HG02610 (cell line): Measurements from ENCODE around the gene TTC34.
A peak's percentile ranks its signal among the peaks of the same experiment; 100 is the strongest.

ENCODE experiments used
- ATAC-seq: cut with Tn5 transposase; IDR thresholded peaks from one replicate; pipeline ENCODE4 v1.9.1; 2021; ENCODE audit warnings: mild to moderate bottlenecking, moderate library complexity; ENCODE audit not compliant: unreplicated experiment

Gene TTC34

DNA sequence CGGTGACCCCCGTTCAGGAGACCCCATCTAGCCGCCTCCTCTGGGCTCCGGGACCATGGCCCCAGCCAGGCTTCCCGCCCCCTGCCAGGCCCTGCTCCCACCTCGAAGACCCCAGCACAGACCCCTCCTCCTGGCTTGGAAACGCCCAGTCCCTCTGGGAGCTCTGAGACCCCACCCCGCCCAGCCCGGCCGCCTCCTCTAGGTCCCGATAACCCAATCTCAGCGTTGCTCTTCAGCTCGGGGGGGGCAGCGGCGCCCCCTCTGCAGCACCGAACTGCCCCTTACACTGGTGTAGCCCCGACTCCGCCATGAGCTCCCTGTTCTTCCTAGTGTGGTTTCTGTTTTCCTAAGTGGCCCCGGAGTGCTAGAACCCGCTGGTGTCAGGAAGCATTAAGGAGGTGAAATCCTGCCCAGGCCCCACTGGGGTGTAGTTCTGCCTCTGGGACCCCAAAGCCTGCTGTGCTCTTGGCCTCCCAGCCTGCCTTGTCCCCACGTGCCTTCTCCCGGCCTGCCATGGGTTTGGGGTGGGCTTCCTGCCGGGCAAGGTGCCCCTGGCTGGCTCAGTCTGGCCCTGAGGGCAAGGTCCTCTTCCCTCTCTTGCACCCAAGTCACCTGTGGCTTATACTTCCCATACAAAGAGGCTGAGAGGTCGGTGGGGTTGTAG lies 157.9 kb downstream of the TTC34 start:
- ATAC-seq = no peak

DNA sequence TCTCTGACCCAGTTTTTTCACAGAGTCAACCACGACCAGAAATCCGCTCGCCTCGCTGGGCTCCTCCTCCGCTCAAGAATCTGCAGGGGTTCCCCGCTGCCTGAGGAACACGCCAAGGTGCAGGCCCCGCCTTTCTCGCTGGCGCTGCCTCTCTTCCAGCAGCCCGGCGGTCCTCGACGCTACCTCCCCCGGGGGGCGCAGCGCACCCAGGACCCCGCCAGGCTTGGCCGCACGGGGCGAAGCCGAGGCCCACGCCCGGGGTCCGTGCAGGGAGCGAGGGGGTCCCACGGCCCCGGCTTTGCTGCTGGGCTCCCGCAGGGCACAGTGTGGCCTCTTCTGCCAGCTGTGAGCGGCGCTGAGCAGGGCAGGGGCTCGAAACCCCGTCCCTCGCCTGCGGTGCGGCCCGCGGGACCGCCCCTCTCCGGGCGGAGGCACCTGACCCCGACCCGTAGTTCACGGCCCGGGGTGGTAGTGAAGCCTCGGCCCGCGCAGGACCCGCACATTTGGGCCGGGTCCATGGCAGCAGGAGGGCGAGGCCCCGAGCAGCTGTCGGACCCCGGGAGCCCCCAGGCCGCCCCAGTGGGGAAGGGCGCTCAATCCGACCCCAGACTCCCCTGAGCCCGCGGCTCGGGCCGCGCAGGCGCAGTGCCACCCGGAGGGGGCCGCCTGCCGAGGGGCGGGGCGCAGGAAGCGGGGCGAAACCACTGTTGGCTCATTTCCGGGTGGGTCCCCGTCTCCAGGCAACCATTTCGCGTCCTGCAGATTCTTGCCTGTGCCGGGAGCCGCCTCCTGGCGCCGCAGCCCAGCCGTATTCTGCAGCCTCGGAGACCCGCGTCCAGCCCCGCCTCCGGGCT lies 158.7 kb downstream of the TTC34 start:
- peak; percentile 74 for ATAC-seq

- no peak for ATAC-seq
These were observed 159.3 kb downstream of the TTC34 start for GRCh38 chr1:2642131-2642559.

DNA sequence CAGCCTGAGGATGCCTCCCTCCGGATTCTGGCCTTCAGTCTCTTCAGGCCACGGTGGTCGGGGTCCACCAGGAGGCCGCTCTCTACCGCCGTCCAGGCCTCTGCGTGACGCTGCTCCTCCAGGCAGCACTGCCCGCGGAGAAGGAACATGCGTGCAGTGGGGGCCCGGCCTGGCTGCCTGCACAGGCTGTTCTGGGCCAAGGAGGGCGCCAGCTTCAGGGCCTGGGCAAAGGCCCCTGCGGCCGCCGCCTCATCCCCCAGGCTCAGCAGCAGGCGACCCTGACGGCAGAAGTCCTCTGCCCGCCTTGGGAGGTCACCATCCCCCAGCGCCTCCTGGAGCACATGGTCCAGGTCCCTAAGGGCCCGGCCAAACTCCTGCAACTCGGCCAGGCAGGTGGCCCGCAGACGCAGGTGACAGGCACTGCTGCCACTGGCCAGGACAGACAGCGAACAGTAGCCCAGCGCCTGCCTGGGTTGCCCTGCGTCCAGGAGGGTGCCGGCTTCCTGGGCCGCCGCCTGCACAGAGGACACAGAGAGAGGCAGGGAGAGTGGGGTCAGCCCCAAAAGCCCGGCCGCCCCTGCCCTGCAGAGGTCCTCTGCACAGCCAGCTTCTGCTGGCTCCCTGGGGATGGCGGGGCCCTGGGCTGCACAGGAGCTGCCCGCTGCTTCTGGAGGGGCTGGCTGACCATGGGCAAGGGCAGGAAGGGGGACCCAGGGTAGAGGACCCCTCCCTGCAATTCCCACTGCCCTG lies 159.9 kb downstream of the TTC34 start:
- ATAC-seq = no peak

DNA sequence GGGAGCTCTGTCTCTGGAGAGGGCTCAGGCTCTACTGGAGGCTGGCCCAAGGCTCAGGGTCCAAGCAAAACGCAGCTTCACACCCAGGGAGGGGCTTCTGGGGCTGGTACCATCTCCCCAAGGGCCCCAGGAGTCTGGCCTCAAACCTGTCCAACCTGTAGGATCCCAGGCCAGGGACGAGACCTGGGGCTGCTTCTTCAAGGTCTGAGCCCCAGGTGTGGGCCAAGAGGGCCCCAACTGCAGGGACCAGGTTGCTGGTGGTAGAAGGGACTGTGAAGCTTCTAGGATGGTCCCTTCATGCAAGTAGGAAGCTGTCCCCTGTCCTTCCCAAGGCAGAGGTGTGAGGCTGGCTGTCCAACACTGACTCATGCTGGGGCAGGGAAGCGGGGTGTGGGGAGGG lies 160.9 kb downstream of the TTC34 start:
- no peak for ATAC-seq

DNA sequence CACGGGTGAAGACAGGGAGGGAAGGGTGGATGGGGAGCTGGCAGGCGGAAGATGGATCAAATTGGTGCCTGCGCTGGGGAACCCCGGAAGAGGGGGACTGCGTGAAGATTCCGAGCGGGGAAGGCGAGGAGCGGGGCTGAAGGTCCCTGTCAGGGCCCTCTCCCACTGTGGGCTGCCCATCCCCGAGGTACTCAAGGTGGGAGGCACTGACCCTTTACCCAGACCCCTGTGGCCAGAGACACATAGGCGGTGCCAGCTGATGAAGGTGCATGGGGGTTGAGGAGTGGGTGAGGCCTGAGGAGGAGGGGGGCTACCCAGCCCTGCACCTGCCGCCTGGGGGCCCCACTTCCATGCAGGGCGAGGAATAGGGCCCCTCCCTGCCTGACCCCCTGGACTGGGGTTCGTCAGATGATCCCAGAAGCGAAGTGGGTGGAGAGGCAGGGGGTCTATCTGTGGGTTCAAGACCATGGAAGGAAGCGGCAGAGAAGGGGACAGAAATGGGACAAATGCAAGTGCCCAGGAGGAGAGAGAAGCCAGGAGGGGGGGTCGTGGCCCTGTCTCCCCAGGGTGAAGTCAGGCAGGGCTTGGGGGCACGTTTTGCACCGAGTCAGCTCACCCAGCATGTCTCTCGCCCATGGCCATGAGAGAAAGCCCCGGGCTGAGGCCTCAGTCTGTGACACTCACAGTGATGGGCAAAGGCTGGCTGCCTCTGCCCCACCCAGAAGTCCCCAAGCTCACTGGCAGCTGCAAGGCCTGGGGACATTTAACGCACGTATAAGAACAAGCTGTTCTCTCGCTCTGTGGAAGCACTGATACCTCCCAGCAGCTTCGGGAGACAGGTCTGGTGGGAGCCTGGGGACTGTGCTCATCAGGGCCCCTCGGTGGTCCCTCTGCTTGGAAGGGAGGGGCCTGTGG lies 161.6 kb downstream of the TTC34 start:
- no peak for ATAC-seq

DNA sequence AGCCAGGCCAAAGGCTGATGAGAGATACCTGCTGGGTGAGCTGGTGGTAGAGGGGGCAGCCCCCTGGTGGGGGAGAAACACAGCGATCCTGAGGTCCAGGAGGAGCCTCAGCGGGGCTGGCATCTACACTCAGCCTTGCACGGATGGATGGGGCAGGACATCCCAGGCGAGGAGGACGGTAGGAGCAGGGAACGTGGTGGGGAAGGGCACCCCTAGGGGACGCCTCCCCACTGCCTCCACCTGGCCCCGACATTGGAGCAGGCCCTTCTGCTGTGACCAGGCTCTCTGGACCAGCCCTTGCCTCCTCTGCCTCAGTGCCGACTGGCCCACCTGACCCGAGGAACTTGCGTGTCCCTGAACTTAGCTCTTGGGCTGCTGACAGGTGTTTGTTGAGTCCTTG lies 162.3 kb downstream of the TTC34 start:
- ATAC-seq = no peak

DNA sequence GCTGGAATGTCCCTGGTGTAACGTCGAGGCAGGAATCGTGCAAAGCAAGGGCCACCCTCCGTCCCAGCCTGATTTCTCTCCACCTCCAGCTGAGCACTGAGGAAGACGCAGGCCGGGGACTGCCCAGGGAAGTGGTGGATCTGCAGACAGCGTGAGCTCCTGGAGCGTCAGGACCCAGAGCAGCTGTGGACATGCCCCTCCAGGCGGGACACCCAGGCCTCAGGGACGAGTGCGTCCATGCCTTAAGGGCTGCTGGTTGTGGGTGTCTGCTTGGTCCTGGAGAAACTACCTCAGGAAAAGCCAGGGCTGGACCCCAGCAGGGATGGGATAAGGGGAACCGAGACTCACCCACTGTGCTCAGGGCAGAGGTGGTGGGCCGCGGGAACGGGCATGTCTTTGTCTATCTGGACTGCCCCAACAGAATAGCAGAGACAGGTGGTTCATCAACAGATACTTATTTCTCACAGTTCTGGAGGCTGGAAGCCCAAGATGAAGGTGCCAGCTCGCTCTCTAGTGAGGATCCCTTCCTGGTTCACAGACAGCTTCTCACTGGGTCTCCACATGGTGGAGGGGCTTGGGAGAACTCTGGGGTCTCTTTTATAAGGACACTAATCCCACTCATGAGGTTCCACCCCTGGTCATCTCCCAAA lies 162.9 kb downstream of the TTC34 start:
- ATAC-seq = no peak

- no peak for ATAC-seq
These were observed 163.9 kb downstream of the TTC34 start for GRCh38 chr1:2637442-2638145.

- ATAC-seq = no peak
These were observed 164.8 kb downstream of the TTC34 start for GRCh38 chr1:2636733-2637132.

GRCh38 chr1:2635361-2636010 lies 166.0 kb downstream of the TTC34 start:
- no peak for ATAC-seq

DNA sequence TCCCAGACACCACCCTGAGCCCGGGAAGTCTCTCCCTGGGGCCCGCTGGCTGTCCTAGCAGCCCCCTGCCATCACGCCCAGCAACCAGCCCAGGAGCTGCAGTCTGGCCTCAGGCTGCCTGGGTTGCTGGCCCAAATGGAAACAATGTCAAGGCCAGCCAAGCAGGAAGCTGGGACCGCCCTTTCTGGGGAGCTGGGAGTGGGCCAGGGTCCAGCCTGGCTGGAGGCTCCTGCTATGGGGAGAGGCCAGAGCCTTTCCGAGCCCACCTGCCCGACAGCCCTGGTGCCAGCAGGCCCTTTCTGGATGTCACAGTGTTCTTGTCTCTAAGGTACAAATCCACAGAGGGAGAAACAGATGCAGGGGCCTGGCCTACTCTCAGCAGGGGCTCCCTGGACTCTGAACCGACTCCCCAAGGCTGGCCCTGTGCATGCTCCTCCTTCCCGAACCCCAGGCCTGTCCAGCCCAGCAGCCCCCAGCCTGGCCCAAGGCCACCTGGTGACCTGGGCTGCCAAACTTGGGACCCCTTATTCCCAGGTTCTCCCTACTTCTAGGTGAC lies 167.5 kb downstream of the TTC34 start:
- ATAC-seq = no peak

- no peak for ATAC-seq
These were observed 168.0 kb downstream of the TTC34 start for GRCh38 chr1:2633366-2633935.

- ATAC-seq = no peak
These were observed 168.7 kb downstream of the TTC34 start, which contains the start of gene MMEL1 for GRCh38 chr1:2632561-2633361. MMEL1 (minus strand) TSS chr1:2633016; CDS start chr1:2629484, 3,532 bp downstream.

- ATAC-seq = no peak
These were observed 169.5 kb downstream of the TTC34 start for GRCh38 chr1:2632051-2632430.

DNA sequence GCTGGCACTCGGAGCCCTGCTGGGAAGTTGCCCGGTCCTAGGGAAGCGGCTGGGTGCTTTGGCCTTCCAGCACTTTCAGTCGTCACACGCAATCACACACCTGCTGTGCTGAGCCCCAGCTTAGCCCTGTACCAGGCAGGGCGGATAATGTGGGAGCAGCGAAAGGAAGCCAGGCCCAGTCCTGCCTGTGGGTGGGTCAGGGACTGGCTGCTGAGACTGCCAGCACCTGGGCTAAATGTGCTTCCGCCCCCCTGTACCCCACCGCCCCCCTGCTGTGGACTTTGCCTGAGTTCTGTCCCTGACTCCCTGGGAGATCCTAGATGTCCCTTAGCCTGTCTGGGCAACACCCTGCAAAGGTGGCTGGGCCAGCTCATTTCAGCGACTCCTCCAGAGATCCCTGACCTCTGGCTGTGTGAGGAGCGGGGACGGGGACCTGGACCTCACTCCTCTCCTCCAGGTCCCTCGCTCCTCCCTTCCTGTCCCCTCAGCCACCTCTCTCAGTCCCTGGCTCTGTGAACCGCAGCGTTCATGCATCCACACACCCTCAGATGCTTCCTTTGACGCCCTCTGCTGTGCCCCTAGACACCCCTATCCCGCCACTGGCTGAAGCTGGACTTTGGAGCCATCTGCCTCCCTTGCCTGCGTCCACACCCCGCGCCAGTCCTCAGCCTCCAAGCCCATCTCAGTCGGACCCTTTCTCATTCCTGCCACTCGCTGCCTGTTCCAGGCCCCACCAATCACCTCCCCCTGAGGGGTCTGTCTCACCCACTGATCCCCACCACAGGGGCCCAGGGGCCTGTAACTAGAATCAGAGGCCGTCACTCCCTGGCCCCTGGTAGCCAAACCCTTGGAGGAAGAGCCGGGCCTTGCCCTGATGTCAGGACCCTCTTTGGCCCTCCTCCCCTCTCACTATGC lies 170.1 kb downstream of the TTC34 start:
- no peak for ATAC-seq
